HG03378 (cell line): Measurements from ENCODE around the gene CSMD2.

Experiments
- ATAC-seq: cut with Tn5 transposase; IDR thresholded peaks from one replicate; pipeline ENCODE4 v1.9.1; 2021; ENCODE audit warnings: mild to moderate bottlenecking, moderate library complexity; ENCODE audit not compliant: unreplicated experiment

CSMD2 gene

DNA sequence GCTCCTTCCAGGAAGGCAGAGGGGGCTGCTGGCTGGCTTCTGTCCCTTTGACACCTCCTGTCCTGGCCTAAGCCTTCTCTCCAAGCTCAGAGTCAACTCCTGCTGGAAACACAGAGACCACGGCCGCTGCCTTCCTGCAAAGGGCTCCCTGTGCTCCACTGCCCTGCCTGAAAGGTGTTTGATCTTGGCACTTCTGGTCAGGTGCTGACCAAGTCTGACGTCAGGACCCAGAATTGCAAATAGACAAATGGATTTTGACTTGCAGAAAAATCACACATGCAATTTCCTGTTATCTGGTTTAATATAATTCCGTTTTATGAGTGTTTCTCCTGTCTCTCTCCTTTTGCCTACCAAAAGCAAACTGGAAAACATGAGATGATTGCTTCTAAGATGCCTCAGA lies 387.7 kb downstream of the CSMD2 start:
- no peak for ATAC-seq

DNA sequence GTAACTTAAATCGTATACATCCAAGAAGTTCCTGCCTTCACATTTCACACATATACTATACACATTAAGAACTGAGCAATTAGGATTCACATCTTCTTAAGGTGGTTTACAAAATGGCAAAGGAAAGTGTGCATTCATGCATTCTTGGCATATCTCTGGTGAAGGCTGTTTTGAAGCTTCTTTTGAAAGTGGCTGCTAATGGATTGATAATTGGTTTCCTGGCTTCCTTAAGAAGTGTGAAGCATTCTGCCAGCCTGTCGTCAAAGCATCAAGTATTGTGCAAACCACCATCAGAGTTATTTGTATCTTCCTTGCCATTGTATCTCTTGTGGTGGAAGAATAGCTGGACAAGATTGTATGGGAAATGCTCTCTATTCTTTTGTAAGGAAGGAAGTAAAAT lies 396.2 kb downstream of the CSMD2 start:
- no peak for ATAC-seq

DNA sequence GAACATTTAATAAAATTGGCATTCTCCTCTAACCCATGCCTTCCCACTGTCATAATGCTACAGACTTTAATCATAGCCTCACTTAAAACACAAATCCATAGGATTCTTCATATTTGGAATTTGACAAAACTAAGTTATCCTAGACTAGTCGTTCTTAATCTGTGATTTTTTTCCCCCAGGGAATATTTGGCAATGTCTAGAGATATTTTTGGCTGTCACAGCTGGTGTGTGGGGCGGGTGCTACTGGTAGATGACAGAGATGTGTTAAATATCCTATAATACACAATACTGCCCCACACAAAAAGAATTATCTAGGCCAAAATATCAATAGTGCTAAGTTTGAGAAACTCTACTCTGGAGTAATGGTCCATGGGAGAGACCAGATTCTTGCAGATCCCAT lies 396.9 kb downstream of the CSMD2 start:
- ATAC-seq: no peak

DNA sequence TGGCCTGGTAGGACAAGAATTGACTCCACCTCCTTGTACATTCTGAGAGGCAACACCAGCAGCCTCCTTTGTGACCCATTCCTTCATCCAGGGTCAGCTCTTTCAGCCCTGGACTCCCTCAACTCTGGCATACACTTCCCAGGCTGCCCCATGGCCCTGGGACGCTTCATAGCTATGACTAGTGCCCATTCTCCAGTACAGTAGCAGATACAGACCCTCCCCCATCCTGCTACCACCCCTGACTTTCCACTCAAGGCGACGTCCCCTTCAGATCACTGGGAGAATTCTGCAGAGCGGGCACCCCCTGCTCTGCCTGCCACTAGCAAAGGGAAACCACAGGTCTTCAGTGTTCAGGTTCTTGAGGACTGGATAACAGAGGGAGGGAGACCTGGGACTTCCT lies 400.9 kb downstream of the CSMD2 start:
- ATAC-seq: no peak

DNA sequence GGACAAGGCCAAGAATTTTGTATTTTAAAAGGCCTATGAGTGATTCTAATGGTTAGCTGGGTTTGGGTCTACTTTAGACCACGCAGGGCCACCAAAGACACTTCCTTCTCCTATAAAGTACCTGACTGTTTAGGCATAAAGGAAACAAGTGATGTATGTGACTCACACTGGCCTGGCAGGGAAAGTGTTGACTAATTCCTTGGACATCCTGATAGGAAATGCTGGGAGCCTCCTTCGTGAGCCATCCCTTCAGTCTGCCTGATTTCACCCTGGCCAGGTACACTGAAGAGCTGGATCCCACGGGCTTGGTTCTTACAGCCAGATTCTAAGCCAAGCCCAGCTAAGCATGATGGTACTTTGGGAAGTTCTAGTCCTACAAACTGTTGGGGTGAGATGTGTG lies 401.6 kb downstream of the CSMD2 start:
- ATAC-seq: no peak

DNA sequence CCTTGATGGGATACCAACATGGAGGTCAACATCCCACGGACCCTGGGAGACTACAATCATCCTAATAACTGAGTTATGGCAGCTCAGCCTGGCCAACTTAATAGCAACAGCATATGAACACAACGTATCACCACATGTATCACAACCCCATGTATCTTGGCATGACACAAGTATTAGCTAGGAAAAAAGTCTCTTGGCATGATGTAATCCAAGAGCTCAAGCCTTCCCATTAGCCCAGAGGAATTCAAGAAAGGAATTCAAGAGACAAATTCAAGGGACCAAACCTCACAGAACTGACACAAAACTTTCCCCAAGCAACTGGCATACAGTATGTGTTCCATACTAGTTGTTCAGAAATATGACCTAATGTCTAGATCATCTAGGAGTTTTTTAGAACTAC lies 402.1 kb downstream of the CSMD2 start:
- ATAC-seq: no peak

DNA sequence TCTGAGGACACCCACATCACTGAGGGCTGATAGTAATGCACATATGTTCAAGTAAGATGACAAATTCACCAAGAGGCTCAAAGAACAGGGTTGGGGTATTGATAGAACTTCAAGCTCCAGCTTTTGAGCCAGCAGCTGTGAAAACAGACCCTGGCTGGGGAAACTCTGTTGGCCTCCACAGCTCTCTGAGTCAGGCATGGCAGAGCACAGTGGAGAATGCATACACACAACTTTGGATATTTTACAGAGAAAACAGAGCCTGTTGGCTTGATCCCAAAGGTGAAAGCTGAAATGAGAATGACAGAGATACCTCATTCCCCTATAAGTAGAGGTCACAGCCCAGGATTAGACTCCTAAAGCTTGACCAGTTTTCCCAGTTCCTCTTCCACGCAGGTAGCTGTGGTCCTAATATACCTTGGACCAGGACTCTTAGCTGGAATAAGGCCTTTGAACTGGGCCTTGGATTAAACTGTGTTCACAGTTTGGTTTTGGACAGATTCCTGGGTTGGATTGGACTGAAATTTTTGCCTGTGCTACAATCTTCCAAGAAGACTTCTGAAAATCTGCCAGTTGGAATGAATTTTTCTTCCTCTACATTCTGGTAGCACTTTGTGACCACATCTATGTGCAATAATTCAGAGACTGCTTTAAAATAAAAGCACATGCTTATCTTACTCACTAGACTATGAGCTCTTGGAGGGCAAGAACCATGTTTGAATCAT lies 402.8 kb downstream of the CSMD2 start:
- ATAC-seq: no peak

DNA sequence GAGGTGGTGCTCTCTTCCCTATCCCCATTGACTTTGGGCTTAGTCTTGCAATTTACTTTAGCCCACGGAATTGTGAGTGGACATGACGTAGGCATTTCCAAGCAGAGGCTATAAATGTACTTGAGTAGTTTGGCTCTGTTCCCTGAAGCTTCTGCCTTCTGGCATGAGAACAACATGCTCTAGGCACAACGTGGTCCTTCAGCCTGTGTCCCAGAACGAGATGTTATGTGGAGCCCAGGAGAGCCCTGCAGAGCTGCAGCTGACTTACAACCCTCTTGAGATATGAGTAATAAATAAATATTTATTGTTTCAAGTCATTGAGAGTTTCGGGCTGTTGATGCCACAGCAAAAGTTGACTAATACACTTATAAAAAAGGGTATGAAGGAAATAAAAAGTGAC lies 406.3 kb downstream of the CSMD2 start:
- no peak for ATAC-seq

DNA sequence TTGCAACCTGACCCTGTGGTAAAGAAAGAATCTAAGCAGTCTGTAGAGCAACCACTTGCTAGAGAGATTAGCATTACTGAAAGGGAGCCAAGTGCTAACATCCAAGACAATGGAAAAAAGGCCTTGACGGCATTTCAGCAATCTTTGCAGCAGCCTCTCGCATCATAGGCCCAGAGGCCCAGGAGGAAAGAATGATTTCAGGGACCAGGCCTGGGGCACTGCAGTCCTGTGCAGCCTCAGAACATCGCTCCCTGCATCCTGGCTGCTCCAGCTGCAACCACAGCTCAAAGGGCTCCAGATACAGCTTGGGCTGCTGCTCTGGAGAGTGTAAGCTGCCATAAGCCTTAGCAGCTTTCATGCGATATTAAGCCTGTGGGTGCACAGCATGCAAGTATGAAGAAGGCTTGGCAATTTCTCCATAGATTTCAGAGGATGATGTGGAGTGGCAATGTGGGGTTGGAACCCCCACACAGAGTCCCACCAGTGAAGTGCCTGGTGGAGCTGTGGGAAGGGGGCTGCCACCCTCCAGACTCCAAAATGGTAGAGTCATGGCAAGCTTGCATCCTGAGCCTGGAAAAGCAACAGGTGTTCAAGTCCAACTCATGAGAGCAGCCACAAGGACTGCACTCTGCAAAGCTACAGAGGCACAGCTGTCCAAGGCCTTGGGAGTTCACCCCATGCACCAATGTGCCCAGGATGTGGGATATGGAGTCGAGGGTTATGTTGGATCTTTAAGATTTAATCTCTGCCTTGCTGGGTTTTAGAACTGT lies 411.8 kb downstream of the CSMD2 start:
- ATAC-seq: no peak

DNA sequence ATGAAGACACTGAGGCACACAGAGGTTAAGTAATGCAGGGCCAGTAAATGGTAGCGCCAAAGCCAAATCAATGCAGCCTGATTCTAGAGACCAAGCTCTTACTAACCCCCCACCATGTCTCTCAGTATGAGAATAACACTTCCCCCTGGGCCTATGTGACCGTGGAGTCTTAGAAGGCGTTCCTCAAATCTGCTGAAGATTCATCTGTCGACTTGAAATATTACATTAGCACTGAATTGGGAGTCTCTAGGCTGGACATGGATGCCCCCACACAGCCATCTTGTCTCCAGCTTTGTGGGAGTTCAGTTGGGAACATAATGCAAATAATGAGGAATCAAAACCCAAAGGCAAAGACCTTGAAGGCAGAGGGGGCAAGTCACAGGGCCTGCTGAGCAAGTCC lies 419.1 kb downstream of the CSMD2 start:
- no peak for ATAC-seq

DNA sequence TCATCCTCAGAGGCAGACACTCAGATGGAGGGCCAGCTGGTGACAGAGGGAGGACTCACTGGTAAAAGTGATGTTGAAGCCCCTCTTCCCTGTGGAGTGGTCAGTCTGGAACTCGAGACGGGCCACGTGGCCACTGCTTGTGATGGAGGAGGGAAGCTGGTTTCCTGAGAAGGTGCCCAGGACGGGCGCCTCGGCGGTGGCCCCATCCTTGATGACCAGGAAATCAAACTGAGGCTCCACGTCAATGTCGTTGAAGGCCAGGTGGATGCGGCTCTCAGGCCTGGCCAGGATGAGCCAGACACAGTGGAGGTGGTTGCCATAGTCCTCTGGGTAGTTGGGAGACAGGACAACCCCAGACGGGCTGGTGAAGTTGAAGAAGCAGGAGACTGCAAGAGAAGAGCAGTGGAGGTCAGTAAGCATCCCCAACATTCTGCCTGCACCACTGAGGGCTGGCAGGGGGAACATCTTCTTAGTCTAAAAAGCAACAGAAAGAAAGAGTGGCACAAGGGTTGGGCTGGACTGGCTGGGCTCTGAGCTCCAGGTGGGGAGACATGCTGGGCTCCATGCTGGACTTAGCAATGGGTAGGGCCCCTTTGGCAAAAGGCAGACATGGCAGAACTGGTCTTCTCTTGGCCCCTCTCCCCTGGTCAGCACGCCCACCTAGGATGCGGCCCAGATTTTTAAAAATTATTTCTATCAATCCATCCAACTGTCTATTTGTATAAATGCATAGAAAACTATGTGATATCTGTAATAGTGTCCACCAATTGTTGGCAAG lies 421.6 kb downstream of the CSMD2 start:
- no peak for ATAC-seq

DNA sequence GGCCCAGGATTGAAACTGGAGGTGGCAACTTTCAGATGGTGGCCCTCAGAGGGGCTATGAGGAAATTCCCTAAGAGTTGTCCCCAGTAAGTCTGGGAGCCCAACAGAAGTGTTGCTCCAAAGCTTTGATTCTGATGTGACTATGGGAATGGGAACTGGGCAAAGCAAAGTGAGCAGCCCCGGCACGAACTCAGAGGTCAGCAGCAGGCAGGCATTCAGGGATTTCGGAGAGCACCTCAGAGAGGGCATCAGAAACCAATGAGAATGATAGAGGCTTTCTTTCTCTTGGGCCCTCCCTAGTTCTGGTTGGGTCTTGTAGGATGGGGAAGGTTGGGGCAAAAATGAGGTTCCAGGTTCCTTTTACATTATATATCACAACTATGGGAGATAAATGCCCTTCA lies 422.4 kb downstream of the CSMD2 start:
- ATAC-seq: no peak

DNA sequence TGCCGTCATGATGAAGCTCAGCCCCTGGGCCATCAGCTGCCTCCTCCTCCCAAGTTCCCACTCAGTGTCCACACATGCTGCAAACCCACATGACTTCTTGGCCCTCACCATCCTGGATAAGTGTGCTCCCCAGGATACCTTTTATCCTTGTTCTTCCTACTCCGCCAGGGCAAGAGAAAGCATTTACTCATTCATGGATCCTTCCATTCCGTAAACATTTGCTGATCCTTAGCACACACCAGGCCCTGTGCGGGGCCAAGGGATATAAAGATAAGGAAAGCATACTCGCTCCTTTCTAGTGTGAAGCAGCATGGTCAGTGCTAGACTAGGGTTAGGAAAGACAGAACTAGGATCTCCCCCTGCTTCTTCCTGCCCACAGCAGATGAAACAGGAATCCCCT lies 423.3 kb downstream of the CSMD2 start:
- ATAC-seq: no peak

DNA sequence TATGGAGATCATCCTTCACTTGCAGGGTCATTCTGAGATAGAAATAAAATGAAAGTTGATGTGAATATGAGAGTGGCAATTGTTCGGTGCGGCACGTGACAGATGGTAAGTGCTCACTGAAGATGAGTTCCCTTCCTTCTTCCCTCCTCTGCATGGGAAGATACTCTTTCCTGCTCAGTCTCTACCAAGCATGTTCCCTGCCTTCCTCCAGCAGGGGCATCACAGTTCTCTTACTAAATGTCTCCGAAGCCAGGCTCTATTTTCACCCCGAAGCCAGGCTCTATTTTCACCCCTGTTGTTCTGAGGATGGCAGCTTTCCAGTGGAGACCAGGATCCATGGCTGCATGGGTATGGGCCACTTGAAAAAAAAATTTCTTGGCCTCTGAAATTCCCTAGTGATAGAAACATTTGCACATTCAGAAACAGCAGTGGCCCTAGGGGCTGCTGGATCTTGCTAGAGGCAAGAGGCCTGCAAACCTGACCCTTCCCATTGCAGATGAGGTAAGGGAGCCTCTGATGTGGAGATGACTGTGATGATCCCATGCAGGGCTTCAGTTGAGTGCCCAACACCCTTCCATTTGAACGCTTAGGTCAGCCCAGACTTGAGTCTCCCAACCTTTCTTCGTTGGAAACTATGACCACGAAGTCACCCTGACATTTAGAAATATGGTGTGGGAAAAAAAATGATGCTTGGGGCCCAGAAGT lies 424.8 kb downstream of the CSMD2 start:
- no peak for ATAC-seq

DNA sequence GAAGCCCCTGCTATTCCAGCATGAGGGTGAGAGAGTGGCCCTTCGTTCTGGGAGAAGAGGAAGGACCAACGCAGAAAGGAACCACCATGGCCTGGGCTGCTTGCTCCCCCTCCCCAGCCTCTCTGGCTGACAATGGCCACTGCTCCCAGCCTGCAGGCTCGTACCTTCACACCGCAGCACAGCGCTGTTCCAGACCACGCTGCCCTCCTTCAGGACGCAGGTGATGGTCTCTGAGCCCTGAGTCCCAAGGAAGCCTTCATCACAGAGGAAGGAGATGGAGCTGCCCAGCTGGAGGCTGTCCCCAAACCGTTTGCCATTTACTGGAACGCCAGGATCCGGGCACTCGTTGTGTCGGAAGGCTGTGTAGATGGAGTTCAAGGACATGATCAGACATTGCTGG lies 426.1 kb downstream of the CSMD2 start:
- ATAC-seq: no peak

DNA sequence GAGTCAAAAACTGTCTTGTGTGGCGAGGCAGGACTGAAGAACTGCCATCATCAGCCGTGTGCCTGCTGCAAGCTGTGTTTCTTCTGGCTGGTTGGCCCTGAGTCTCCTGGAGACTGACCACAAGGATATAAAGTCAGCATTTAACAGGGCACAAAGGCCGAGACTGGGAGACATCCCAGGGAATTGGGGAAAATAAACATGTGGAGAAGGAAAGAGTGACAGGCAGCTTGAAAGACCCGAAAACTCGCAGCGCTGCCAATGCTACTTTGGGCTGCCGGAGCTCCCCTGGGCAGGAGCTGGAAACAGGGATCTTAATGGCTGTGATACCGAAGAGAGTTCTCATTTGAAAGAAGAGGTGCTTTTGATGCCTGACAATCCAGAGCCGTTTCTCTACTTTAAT lies 426.5 kb downstream of the CSMD2 start:
- ATAC-seq: no peak

DNA sequence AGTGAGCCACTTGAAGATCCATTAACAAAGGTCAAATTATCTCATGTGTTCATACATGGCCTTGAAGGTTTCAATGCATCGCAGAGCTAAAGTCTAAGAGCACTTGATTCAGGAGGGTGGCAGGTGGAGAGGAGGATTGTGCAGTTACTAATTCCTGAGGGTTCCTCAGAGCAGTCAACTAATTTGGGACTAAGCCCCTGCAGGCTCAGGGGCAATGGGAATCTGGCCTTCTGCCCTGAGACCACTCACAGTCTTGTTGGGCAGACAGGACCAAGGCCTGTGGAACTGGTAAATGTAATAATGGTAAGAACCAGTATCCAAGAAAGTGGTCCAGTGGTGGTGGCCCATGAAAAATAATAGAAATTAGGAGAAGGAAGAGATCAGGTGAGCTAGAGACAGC lies 428.5 kb downstream of the CSMD2 start:
- ATAC-seq: no peak

DNA sequence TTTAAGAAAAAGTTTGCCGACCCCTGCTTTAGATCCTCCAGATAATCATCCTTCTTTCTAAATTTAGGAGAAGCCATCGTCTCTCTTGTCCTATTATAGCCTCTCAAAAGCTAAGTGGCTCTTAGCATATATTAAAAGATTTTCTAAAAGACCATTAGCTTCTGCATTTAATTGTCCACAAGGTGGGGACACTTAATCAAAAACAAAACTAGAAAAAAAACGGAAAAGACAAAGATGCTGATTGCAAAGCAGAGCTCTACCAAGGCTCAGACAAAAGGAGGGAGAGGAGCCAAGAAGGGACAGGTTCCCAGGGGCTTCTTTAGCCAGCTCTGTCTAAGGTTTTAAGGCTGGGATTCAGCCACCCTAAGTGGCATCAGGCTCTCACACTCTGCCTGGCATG lies 429.4 kb downstream of the CSMD2 start:
- ATAC-seq: no peak

DNA sequence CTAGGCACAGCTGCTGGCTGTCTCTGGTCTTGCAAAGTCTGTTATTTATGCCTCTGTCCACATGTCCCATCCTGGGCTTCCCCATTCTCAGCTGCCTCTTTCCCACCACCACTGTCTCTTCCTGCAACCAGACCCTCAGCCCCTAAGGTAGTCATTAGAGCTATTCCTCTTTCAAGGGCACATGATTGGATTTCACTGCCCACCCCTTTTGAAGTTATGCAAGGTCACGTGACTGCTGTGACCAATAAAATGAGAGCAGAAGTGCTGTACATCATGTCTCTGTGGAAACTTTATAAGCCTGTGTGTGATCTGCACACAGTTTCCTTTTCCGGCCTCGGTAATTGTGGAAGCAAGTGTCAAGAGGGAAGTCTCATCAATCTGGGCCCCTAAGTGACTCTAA lies 437.7 kb downstream of the CSMD2 start:
- no peak for ATAC-seq

DNA sequence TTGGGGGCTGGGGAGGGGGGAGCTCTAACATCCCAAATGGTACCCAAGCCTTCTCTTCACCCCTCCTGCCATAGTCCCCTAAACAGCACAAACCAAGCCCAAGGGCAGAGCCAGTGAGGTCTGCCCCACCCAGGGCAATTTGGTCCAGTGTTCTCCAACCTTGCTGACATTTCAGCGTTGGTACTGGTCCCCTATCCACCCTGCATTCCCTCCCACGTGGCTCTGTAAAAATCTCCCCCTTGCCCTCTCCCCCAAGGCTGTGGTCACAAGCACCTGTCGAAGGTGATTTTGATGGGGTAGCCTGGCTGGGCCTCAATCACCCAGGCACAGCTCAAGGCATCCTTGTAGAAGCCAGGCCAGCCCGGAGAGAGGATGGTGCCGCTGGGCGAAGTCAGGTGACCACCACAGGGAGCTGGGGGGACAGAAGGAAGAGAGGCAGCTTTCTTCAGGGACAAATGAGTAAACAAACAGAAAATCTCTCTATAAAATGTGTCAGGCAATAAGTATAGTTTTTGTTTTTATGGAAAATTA lies 438.7 kb downstream of the CSMD2 start:
- no peak for ATAC-seq

DNA sequence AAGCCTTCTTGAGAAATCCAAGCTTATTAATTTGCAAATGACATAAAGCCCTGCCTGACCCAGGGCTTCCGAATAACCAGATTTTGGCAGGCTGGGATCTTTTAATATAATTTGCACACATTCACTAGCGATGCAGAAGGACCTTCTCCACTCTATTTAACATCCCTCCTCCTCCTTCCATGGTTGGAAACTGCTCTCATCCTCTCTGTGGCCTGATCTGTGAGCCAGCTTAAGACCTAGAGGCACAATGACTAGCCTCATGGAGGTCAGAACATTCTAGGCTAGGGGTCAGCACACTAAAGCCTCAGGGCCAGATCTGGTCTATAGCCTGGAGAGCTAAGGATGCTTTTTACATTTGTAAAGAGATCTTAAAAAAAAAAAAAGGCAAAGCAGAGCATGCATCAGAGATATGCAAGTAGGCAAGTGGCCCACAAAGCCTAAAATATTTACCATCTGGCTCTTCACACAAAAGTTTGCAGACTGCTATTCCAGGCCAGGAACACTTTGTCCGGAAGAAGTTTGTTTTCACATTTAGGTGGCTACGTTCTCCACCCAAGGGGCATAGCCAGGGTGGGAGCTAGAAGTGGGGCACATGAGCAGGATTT lies 439.4 kb downstream of the CSMD2 start:
- no peak for ATAC-seq
